Germinal center (tissue), 1 donor: Measurements from ENCODE around the gene COG8.
A peak's percentile ranks its signal among the peaks of the same experiment; 100 is the strongest.

Experiments used
- DNase-seq: peaks from one replicate; pipeline ENCODE4 v3.0.0; 2012; ENCODE audit warnings: mixed read lengths, low spot score

Gene COG8

GRCh38 chr16:69346683-69347082, 7.3 kb upstream of the COG8 start:
- no peak for DNase-seq

DNA sequence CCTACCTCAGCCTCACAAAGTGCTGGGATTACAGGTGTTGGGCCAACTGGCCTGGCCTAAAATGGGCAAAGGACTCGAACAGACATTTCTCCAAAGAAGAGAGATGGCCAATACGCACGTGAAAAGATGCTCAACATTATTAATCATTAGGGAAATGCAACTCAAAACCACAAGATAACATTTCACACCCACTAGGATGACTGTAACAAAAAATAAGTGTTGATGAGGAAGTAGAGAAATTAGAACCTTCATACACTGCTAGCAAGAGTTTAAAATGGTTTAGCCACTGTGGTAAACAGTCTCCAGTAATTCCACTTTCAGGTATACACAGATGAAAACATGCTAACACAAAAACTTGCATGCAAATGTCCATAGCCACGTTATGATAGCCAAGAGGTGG, 6.6 kb upstream of the COG8 start:
- no peak for DNase-seq

GRCh38 chr16:69344171-69344570, 4.8 kb upstream of the COG8 start:
- DNase-seq = no peak

DNA sequence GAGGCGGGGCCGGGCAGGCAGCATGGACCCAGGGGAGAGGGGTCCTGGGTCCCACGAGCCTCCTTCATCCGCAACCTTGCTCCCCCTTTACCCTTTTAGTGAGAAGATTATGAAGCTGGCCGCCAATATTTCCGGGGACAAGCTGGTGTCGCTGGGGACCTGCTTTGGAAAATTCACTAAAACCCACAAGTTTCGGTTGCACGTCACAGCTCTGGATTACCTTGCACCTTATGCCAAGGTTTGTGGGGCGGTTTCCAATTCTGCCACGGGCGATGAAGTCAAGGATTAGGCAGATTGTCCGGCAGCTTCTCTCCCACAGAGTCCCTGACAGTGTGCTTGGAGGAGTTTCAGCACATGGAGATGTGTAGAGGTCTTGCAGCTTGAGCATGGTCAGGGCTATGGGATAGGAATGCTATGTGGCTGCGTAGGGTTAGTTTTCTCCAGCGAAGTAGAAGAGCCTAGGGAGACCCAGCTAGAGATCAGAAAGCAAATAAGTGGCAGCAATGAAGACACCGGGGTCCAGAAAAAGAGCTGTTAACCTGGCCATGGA, 806 bp upstream of the COG8 start:
- peak; percentile 13 for DNase-seq

GRCh38 chr16:69338557-69339288, 641 bp downstream of the COG8 start:
- DNase-seq = no peak

DNA sequence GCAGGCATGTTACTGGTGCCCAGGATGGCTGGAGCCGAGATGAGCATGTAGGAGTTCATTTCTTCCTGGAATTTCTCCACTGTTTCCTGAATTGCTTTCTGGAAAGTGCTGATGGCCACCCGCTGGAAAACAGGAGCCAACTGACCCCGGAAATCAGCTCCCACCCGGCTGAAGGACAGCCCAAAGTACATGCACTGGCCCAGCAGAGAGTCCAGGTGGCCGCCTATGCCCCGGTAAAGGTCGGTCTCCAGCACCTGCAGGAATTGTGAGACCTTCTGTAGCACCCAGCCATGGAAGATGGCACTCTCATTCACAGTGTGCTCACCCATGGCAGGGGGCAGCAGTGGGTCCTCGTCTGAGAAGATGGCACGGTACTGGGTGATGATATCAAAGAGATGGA, 4.7 kb downstream of the COG8 start:
- DNase-seq = no peak

- DNase-seq = peak; percentile 91
Observed at GRCh38 chr16:69330286-69331109, 8.9 kb downstream of the COG8 start, which contains the start of gene PDF. TSS of gene PDF (minus strand) at chr16:69330588. CDS start at chr16:69330570, 18 bp downstream.

GRCh38 chr16:69329369-69330285, 9.7 kb downstream of the COG8 start:
- peak; percentile 48 for DNase-seq

DNA sequence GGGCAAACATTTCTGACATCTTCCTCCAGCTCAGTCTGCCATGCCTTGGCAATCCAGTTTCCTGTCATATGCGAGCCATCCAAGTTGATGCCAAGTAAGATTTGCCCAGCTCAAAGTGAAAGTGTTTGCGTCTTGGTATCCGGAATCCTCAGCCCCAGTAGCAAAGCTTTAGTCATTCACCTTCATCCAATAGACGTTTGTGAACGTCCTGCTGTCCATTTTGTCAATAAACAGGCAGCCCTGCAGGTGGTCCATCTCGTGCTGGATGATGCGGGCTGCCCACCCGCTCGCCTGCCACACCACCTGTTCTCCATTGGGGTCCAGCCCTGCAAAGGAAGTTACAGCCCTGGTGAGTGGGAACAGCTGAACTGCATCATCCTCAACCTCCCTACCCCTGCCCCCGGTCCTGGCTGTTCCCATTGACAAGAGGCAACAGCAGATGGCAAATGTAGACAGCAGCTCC, 10.5 kb downstream of the COG8 start:
- DNase-seq = no peak

DNA sequence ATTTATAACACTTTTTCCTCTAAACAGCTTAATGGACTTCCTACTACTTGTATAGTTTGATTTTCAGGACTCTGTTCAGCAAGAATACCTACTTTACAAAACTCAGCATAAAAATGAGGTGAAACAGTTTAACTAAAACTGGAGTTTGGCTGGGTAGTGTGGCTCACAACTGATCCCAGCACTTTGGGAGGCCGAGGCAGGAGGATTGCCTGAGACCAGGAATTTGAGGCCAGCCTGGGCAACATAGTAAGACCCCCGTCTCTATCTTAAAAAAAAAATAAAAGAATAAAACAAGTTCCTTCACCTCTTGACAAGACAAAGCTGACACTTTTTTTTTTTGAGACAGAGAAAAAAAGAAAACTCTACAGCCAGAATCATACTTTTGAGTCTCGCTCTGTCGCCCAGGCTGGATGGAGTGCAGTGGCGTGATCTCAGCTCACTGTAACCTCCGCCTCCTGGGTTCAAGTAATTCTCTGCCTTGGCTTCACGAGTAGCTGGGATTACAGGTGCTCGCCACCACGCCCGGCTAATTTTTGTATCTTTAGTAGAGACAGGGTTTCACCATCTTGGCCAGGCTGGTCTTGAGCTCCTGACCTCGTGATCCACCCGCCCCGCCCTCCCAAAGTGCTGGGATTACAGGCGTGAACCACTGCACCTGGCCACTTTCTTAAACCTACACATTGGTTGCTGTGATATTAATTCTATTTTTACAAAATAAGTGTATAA, 11.6 kb downstream of the COG8 start:
- no peak for DNase-seq

- DNase-seq = no peak
Observed at GRCh38 chr16:69326172-69326873, 13.0 kb downstream of the COG8 start.

DNA sequence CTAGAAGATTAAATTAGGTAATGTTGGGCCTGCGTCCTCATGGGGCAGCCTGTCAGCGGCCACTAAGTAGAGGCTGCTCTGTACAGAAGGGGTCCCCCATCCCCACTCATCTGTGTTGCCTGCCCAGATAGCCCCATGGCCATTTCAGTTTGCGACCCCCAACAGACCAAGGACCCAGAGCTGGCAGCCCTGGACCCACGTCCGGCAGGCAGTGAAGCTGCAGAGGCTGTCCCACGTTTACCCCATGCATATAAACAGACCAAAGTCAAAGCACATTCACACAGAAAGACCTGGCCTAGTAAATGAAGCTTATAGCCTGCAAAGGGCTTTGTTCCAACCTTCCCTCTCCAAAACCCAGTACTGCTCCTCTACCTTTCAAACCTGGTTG, 13.6 kb downstream of the COG8 start:
- no peak for DNase-seq

DNA sequence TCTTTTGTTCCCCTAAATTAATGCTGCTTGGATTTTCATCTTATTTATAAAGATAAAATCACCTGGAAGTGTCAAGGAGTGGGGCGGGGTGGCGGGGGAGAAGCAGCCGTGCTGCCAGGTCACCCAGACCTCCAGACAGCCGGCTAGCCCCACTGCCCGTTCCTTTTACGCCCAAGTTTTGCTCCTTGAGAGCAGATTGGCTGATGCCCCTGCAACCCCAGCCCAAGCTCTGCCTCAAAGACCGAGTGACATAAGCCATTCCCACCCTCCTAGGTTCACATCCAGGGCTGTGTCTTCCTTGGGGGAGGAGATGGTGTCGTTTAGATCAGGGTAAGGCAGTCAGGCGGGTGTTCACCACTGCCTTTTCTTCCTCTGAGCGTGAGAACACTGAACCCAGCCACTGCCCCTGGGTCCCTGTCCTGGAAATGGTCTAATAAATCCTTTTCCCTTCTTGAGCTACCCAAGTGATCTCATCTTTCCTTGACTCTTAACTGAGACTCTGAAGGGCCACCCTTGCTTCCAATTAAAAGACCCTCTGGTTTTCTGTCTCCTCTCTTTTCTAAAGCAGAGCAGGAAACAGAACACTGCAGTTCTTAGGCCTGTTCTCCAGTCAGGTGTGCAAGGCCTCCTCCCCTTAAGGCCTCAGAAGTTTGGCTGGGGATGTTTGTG, 14.6 kb downstream of the COG8 start:
- no peak for DNase-seq

- no peak for DNase-seq
Observed at GRCh38 chr16:69324013-69324531, 15.3 kb downstream of the COG8 start.

DNA sequence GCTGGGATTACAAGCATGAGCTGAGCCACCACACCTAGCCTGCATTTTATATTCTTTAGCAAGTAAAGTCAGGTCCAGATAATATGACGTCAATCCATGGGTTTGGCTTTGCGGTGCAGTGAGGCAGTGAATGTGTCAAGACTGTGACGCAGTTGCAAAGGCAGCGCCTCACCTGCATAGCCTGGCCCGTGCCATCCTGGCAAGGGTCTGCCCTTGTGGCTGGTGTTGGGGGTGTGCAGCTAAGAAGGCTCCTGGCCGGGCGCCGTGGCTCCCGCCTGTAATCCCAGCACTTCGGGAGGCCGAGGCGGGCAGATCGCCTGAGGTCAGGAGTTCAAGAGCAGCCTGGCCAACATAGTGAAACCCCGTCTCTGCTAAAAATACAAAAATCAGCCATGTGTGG, 15.9 kb downstream of the COG8 start:
- no peak for DNase-seq

DNA sequence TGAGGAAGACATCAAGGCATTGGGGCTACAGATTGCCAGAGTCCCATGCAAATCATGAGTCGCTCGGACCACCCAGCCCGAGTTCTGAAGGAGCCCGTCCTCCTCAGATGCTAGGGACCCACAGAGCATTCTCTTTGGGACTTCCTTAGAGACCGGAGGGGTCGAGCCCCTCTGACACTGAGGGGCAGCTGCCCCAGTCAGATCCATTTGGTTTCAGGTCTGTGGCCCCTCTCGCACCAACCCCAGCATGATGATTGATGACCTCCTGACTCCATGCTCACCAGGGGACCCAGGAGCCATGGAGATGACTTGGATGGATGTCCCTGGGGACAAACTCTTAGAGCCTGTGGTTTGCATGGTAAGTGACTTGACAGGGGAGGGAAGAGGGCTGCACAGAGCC, 17.0 kb downstream of the COG8 start:
- DNase-seq = no peak

DNA sequence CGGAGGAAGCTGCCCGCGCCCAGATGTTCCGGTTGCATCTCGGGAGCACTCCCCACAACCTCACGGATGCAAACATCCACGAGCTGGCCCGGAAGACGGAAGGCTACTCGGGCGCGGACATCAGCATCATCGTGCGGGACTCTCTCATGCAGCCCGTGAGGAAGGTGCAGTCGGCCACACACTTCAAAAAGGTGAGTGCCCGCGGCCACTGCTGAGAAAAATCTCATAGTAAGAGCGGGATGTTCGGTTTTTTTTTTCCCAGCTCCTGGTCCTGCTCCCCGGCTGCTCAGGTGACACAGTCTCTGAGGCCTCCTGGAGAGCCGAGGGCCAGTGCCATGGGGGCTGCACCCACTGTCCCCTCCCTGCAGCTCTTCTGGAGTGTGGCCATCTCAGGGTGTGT, 18.3 kb downstream of the COG8 start:
- no peak for DNase-seq

DNA sequence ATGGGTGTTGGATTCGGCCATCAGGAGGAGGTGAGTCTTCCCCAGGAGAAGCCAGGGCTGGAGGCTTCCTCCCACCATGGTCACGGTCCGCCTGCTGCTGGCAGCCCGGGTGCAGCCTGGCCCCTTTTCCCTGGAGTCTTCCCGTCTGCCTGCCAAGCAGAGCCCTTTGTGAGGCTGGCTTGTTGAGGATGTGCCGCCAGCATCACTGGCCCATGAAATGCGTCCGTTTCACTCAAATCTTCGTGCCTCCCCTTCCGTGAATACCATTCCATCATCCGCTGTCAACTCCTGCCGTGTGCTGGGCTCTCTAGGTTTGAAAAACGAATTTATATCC, 18.7 kb downstream of the COG8 start:
- no peak for DNase-seq

DNA sequence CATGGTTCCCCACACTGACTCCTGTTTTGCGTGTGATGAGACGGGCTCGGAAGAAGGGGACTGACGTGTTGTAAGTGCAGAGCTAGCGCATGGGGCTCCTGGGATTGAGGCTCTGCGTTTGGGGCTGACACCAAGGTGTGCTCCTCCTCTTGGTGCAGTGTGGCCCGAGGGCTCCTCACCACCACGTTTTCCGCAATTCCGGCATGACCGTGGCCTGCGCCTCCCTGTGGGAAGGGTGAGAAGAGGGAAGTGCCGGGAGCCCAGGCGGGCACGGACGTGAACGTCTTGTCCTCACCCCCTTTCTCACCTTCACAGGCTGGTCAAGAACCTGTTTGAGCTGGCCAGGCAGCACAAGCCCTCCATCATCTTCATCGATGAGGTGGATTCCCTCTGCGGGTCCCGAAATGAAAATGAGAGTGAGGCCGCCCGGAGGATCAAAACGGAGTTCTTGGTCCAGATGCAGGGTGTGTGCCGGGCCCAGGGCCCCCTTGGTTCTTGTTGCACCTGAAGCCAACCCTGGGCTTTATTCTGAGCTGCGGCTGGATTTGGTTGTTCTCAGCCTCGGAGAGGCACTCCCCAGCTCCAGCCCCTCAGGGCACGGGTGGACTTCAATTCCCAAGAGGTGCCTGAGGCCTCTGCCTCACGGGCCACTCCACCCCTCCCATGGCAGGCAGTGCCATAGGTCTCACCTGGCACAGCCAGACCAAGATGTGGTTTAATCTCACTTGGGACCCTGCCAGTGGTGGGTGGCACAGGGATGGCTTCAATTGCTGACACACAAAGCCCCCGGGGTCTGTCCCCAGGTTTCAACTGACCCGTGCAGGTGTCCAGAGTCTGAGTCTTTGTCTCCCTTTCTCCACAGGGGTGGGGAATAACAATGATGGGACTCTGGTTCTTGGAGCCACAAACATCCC, 19.3 kb downstream of the COG8 start:
- no peak for DNase-seq
